Kidney (tissue), 14 donors: ENCODE results near the gene DLL3. TPM values are rescaled to one million over a fixed set of nuclear protein-coding genes. Genes with fewer than 3 reads are reported as not detected.

ENCODE experiments used
- DNase-seq, 5 donors: peaks; one replicate each; pipeline ENCODE4 v3.0.0-alpha.2; 2013 to 2020
- FAIRE-seq: peaks from 2 replicates; lab custom pipeline; 2012; peaks lifted over from hg19 to GRCh38; lab: Jason Lieb, UNC
- H3K27ac ChIP-seq, 2 donors: one replicate each; pipeline ENCODE4 v1.7.0; 2013; ENCODE audit warnings: low read depth in 2 of 2, low read length in 2 of 2, inconsistent platforms in 1 of 2
- H3K27me3 ChIP-seq: one replicate; pipeline ENCODE4 v1.7.1; 2013; ENCODE audit warnings: low read length, inconsistent platforms; ENCODE audit not compliant: control insufficient read depth, insufficient read depth
- H3K36me3 ChIP-seq, 3 donors: one replicate each; pipeline versions ENCODE4 v1.7.0 to v1.7.1; 2013; ENCODE audit warnings: low read length in 3 of 3, control low read depth in 1 of 3, inconsistent platforms in 1 of 3; ENCODE audit not compliant: insufficient read depth in 3 of 3, control insufficient read depth in 2 of 3
- H3K4me1 ChIP-seq, 3 donors: one replicate each; pipeline versions ENCODE4 v1.7.0 to v1.7.1; 2013; ENCODE audit warnings: low read length in 3 of 3, inconsistent platforms in 1 of 3, low read depth in 1 of 3; ENCODE audit not compliant: control insufficient read depth in 2 of 3, insufficient read depth in 2 of 3
- H3K4me3 ChIP-seq, 3 donors: one replicate each; pipeline versions ENCODE4 v1.7.0 to v1.8.1; 2013; ENCODE audit warnings: low read length in 3 of 3, control low read depth in 1 of 3, inconsistent platforms in 1 of 3
- H3K9ac ChIP-seq, 3 donors: one replicate each; pipeline versions ENCODE4 v1.7.0 to v1.7.1; 2013; ENCODE audit warnings: low read length in 3 of 3, control low read depth in 1 of 3, inconsistent platforms in 1 of 3
- H3K9me3 ChIP-seq, 3 donors: one replicate each; pipeline versions ENCODE4 v1.7.0 to v1.7.1; 2013; ENCODE audit warnings: low read length in 3 of 3, control low read depth in 1 of 3, inconsistent platforms in 1 of 3; ENCODE audit not compliant: control insufficient read depth in 2 of 3, insufficient read depth in 1 of 3
- intact Hi-C: fragments of 100-400 bp; cut with DNase I; formaldehyde crosslinking; loops from one replicate; pipeline ENCODE4 v1.11.1; 2022
- polyA plus RNA-seq: library from polyadenylated mRNA; stranded (reverse); fragments of 350-450 nt; fragmentation: Illumina TruSeq; extraction: RNeasy Lipid Tissue Mini Kit (QIAGEN cat#74804); gene quantifications from one replicate; pipeline ENCODE4 v1.2.3, GENCODE V29; 2014; ENCODE audit warnings: low read depth, low replicate concordance; ENCODE audit not compliant: insufficient read depth
- total RNA-seq: library from RNA; stranded (reverse); fragmentation: NEBNext Ultra II Directional; extraction: Animal tissue kit (Norgen Biotek cat#: 25700); gene quantifications from one replicate; pipeline ENCODE4 v1.2.1, GENCODE V29; 2021
- TF ChIP-seq, protein P1 (sequence below): IDR thresholded peaks from 3 replicates; pipeline ENCODE4 v1.5.1; 2012; ENCODE audit warnings: mild to moderate bottlenecking, moderate library complexity, borderline replicate concordance; ENCODE audit not compliant: insufficient read depth; ENCODE audit errors: extremely low read depth
- donor health status: control.
- donor health status: control.
- donor health status: control.
- donor health status: control.
- donor health status: control.
- donor health status: DM: yes; HTN: yes; CAD: no.
- donor health status: Normal renal cell carcinoma (clear cell type).

Gene DLL3
- total and polyA plus RNA-seq, 2 donors from 2014 or later: 0.13 to 0.17 TPM

DNA sequence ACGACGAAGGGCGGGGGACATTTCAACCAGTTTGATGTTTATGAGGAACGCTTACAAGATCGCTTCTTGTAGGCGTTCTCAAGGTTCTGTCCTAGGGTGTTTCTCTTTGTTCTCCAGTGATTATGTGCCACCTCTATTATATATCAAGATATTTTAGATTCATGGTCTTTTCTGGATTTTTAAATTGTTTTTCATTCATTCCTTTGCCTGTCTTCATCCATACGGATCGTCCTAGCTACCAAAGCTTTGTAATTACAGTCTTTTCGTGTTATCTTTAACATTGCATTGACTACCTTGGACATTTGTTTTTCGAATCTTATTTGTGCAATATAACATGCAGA, 41.6 kb downstream of the DLL3 start:
- Histone ChIP-seq H3K9ac (no peak overlapping the region), H3K27me3 (no peaks in the 10 kb centered on the region), H3K27ac (no peak overlapping the region), H3K36me3 (no peaks in the 10 kb centered on the region), H3K4me1 (peaks cover 0 to 4% (median 3%) of the 10 kb centered on the region in 3 donors), H3K4me3 (no peak overlapping the region), H3K9me3 (no peaks in the 10 kb centered on the region)
- DNase-seq: no peak
- FAIRE-seq: no peak
- intact Hi-C loops: no loop called here
- TF ChIP-seq, protein P1, sequence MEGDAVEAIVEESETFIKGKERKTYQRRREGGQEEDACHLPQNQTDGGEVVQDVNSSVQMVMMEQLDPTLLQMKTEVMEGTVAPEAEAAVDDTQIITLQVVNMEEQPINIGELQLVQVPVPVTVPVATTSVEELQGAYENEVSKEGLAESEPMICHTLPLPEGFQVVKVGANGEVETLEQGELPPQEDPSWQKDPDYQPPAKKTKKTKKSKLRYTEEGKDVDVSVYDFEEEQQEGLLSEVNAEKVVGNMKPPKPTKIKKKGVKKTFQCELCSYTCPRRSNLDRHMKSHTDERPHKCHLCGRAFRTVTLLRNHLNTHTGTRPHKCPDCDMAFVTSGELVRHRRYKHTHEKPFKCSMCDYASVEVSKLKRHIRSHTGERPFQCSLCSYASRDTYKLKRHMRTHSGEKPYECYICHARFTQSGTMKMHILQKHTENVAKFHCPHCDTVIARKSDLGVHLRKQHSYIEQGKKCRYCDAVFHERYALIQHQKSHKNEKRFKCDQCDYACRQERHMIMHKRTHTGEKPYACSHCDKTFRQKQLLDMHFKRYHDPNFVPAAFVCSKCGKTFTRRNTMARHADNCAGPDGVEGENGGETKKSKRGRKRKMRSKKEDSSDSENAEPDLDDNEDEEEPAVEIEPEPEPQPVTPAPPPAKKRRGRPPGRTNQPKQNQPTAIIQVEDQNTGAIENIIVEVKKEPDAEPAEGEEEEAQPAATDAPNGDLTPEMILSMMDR: no peak

DNA sequence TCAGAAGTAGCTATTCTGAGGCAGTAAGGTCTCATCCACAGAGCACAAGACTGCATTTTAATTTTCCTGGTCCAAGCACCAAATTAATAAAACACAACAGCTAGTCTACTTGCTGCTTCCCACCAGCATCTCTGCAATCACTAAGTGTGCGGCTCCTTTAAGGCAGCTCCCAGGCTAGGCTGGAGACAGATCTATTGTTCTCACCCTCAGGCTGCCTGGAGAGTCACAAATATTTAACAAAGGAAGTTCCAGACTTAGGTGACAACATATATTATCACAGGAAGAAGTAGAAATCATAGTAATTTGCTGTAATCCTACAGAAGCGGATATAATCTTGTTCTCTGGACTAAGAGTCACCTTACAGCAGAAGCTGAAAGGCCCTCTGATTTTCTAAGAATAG, 43.5 kb downstream of the DLL3 start:
- TF ChIP-seq, protein P1: no peak
- Histone ChIP-seq H3K27me3 (no peaks in the 10 kb centered on the region), H3K9ac (no peak overlapping the region), H3K36me3 (no peaks in the 10 kb centered on the region), H3K4me3 (no peak overlapping the region), H3K9me3 (no peaks in the 10 kb centered on the region), H3K27ac (no peak overlapping the region), H3K4me1 (peaks cover 0 to 4% (median 3%) of the 10 kb centered on the region in 3 donors)
- DNase-seq (no peak), FAIRE-seq (no peak)
- intact Hi-C loops: no loop called here

- FAIRE-seq (no peak), DNase-seq (no peak)
- TF ChIP-seq, protein P1: no peak
These were observed 44.7 kb downstream of the DLL3 start for GRCh38 chr19:39543477-39543857.

GRCh38 chr19:39544226-39544903, 45.6 kb downstream of the DLL3 start:
- intact Hi-C loops: no loop called here
- DNase-seq (no peak), FAIRE-seq (no peak)
- Histone ChIP-seq H3K9me3 (no peaks in the 10 kb centered on the region), H3K36me3 (no peaks in the 10 kb centered on the region), H3K4me1 (no peaks in the 10 kb centered on the region), H3K4me3 (no peak overlapping the region), H3K27ac (no peak overlapping the region), H3K9ac (no peak overlapping the region), H3K27me3 (no peaks in the 10 kb centered on the region)
- TF ChIP-seq, protein P1: no peak

More at GRCh38 chr19:39543477-39543857, 44.7 kb downstream of the DLL3 start:
- H3K27ac ChIP-seq: no peak overlapping the region
- no peak overlapping the region for H3K4me3 ChIP-seq
- H3K9ac ChIP-seq: no peak overlapping the region
- H3K27me3 ChIP-seq: no peaks in the 10 kb centered on the region
- H3K4me1 ChIP-seq: peaks cover 0 to 4% (median 3%) of the 10 kb centered on the region in 3 donors
- H3K36me3 ChIP-seq: no peaks in the 10 kb centered on the region
- no peaks in the 10 kb centered on the region for H3K9me3 ChIP-seq
- intact Hi-C loops: no loop called here
